Activated CD8-positive, alpha-beta memory T cell treated with anti-CD3 and anti-CD28 coated beads for 1 hour (primary cell): Measurements from ENCODE around the gene MNT.

ENCODE experiments used
- DNase-seq, 2 donors: peaks; one replicate each; pipeline ENCODE4 v3.0.0-alpha.2; 2020; ENCODE audit warnings: low read depth in 1 of 2; ENCODE audit errors: extremely low read depth in 1 of 2

Gene MNT

DNA sequence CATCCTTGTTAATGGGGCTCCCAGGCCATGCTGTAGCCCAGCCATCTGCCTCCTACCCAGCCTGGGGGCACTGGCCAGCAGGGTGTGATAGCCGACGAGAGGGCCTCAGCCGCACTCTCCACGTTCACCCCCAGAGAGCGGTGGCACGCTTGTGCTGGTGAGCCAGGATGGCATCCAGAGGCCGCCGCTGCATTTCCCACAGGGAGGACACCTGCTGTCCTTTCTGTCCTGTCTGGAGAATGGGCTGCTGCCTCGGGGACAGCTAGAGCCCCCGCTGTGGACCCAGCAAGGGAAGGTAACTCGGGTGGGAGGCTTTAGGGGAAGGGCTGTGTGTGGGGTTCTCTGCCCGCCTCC, 36.1 kb downstream of the MNT start:
- DNase-seq = no peak

DNA sequence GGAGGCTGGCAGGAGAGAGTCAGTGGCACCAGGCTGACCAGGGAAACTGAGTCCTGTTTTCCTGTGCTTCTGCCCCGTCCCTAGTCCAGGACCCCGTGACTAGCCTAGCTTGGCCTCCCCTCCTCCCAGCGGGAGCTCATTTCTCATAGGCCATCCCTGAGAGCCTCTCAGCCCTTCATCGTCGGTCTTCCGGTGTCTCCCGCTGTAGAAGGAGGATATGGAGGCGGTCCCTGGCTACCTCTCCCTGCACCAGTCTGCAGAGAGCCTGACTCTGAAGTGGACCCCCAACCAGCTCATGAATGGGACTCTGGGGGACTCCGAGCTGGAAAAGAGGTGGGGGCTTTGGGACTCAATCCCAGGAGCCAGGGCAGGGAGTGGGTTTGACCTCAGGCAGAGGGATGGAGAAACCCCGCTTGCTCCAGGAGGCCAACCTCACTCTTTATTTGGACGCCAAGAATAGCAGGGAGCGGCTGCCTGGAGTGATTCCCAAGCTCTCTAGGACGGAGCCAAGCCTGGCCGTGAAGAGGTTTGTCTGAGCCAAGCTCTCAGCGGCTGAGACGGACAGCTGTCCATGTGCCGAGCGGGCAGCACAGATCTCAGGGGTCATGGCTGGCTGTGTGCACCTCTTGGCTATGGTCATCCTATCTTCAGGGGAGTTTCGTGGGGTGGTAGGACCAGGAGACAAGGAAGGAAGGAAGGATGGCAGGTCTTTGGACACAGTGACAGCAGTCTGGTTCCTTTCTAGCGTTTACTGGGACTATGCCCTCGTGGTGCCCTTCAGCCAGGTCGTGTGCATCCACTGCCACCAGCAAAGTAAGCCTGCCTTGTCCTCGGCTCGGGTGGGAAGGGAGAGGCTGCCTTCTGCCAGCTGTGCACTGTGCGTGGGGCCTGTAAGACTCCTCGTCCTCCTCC, 36.8 kb downstream of the MNT start:
- no peak for DNase-seq

DNA sequence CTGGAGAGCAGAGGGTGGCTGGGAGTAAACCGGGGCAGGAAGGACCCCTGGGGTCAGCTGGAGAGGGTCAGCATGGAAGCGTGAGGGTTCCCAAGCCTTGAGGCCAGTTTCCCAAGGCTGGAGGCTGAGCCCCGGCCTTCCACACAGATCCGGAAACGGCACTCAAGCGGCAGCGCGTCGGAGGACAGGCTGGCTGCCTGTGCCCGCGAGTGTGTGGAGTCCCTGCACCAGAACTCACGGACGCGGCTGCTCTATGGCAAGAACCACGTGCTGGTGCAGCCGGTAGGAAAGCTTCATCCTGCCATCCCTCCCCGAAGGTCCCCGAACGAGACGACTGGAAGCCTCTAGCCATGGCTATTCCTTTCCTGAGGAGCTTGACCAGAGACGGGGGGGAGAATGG, 37.5 kb downstream of the MNT start:
- no peak for DNase-seq

GRCh38 chr17:2362881-2363280, 38.0 kb downstream of the MNT start:
- no peak for DNase-seq

DNA sequence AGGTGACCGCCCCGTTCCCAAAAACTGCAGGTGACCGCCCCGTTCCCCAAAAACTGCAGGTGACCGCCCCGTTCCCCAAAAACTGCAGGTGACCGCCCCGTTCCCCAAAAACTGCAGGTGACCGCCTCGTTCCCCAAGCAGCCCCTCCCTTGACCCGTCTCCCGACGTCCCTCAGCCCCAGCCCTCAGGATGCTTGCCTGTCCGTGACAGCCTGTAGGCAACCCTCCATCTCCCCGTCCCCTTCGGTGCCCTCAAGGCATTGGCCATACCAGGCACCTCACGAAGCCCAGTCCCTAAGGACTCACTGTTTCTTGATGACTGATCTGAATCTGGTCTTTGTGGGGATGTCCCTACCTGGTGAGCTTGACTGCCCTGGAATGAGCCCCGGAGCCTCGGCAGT, 38.4 kb downstream of the MNT start:
- DNase-seq = no peak

DNA sequence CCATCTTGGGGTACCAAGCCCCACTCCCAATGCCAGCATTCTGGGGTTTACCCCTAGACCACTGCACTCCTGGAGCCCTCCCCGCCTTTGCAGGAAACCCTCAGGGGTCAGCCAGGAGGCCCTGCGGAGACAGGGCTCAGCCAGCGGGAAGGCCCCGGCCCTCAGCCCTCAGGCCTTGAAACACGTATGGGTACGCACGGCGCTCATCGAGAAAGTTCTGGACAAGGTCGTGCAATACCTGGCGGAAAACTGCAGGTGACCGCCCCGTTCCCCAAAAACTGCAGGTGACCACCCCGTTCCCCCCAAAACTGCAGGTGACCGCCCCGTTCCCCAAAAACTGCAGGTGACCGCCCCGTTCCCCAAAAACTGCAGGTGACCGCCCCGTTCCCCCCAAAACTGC, 38.8 kb downstream of the MNT start:
- no peak for DNase-seq

DNA sequence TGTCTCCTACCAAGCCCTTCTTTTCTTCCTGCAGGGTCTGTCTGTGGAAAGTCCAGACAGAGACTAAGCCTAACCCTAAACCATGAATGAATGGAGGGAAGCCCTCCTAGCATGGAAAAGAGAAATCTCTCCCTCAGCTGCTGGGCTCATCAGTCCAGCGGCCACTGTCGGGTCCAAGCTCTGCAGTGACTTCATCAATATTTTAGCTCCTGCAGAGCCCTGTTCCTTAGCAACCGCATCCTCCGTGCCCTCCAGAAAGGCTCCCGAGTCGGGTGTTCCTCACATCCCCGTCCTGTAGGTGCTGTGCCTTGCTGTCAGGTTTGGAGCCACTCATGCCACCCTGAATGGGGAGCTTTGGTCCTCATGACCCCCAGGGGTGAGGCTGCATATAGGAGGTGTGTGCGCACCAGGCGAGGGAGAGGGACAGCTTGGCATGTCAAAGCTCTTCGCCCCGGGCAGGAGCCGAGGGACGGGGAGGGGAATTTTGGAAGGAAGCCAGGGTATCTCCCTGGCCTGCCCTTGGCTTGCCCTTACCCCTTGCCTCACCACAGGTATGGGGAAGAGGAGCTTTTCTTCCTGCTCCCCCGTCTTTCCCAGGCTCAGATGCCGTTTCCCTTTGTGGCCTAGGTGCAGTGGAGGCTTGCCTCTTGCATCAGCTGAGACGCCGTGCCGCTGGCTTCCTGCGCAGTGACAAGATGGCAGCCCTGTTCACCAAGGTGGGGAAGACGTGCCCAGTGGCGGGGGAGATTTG, 39.7 kb downstream of the MNT start:
- DNase-seq = no peak

GRCh38 chr17:2357931-2358434, 42.9 kb downstream of the MNT start:
- no peak for DNase-seq

- no peak for DNase-seq
Observed at GRCh38 chr17:2357237-2357636, 43.6 kb downstream of the MNT start.

GRCh38 chr17:2354311-2354710, 46.5 kb downstream of the MNT start:
- DNase-seq = no peak

DNA sequence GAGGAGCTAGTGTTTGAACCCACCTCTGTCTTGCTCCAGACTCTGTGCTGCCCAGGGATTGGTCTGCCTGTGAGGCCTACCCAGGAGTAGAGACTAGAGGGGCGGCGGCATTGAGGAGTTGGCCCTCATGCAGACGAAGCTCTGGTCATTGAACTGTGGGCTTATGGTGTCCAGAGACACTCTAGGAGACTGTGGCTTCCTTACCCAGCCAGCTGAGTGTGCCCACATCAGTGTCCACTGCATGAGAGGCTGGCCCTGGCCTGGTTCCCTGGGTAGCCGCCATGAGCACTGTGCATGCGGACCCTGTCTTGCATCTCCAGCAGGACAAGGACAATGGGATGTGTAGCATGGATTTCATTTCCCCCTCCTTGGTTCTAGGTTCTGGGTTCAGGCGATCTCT, 49.6 kb downstream of the MNT start:
- no peak for DNase-seq

DNA sequence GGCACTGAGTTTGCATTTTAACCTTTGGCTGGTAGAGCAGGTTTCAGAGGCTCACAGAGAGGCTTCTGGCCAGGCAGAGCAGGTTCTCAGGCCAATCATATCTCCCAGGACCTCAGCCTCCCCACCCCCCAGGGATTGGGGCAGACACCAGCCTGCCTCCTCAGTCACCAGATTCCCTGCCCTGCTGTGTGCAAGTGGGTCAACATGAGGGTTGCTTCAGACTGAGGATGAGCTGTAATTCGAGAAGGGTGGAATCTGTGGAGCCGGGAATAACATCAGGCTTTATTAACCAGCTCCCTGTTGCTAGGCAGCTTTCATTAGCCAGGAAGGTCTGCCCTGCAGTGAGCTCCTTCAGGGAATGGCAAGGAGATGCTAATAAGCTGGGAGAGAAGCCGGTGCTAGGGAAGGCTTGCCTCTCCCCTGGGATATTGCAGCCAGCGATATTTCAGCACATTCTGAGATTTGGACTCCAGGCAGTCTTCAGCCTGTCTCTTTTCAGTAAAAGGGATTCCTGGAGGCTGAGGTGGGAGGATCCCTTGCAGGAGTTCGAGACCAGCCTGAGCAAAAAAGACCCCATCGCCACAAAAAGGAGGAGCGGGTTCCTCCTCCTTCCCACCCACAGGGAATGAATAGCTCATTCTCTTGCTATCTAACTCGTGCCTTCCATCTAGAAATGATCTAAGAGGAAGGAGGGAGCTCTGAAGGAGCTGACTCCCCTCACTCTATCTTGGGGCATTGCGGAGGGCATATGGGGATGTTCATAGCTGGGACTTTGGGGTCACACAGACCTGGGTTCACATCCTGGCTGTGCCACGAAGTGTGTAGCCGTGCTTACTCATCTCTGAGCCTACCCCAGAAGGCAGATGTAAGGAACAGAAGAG, 52.8 kb downstream of the MNT start:
- no peak for DNase-seq

DNA sequence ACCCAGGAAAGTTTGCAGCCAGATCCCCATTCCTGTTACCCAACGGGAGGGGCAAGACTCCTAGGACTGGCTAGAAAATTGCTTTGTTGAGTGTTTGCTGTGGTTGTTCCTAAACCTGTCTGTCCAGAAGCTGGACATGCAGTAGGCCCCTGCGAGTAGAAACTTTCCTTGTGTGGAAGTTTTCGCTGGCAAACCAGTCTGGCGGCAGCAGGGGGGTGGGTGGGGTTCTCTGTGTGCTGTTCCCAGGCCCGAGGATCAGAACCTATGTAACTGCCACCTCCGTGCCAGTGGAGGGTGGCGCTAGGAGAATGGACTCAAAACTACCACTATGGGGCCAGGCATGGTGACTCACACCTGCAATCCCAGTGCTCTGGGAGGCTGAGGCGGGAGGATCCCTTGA, 54.4 kb downstream of the MNT start:
- DNase-seq = no peak

DNA sequence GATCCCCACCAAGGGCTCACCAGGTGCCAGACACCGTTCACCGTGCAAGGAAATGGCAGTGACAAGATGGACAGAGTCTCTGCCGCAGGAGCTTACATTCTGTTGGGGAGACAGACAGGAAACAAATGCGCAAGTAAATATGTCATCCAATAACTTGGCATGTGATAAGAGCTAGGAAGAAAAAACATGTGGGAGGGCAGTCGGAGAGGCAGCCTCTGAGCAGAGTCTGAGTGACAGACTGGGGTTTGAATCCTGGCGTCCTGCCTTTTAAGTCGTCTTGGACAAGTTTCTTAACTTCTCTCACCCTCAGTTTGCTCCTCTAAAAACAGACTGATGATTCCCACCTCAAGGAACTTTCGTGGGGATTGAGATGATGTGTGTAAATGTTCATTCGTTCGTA, 56.3 kb downstream of the MNT start:
- no peak for DNase-seq

GRCh38 chr17:2343421-2343820, 57.4 kb downstream of the MNT start:
- peak; percentile 28 to 34 for DNase-seq

DNA sequence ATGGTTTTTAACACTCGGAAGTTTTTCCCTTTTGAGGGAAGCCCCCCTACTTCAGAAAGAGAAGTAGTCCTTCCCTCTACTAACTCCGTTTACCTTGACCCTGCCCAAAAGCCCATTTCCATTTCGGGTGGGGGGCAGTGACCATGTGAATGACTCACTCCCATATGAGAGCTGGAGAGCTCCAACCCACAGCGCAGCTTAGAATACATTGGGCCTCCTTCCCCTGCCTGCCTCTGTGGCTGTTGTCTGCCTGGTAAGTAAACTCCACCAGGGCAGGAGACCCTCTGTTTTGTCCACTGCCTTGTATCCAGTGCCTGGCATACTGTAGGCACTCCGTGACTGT, 62.6 kb downstream of the MNT start:
- DNase-seq = no peak

DNA sequence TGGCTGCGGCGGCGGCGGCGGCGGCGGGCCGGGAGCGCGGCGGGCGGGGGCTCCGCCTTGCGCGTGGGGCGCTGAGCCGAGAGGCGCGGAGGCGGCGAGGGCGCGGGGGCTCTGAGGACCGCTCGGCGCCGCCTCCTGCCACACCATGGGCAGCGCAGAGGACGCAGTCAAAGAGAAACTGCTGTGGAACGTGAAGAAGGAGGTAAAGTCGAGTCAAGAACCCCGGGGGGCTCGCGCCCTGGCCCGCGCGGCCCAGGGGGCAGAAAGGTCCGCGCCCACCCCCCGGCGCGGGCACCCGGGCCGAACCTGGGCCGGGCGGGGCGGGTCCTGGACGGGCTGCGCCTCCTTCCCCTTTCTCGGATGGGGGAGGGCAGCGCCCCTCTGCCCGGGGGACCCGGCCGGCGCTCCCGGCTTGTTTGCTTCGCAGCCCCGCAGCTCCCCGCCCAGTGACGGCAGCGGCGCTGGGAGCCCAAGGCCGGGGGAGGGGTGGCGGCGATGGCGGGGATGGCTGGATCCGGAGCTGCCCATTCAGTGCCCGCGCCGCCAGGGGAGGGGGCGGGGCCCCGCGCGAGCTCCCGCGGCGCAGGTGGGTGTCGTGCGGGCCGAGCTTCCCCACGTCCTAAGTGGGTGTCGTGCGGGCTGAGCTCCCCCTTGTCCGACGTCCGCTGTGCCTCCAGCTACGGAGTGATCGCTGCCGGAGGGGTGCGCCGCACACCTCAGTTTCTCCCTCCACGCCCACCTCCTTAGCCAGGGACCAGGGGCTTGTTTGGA, 63.1 kb downstream of the MNT start:
- DNase-seq = peak in 1 of 2 donors; percentile 23

GRCh38 chr17:2336852-2337543, 63.9 kb downstream of the MNT start, which contains the start of gene SGSM2:
TSS of gene SGSM2 (plus strand) at chr17:2337501. CDS start at chr17:2337689, 188 bp downstream.
- peak; percentile 34 to 58 for DNase-seq

- DNase-seq = peak; percentile 56 to 84
Observed at GRCh38 chr17:2336215-2336851, 64.5 kb downstream of the MNT start, which contains the start of gene TSR1. TSS of gene TSR1 (minus strand) at chr17:2336457. CDS start at chr17:2336427, 30 bp downstream.
